ENCODE results near the gene ZNF253. TPM values are rescaled to one million over a fixed set of nuclear protein-coding genes. Genes with fewer than 3 reads are reported as not detected.

The ZNF253 gene
- total and polyA plus RNA-seq, 9 of the 15 experiments (the other 6 are each of a cell fraction or from before 2014, with no cell fraction given) = 4.0 to 14.4 (median 7.5) TPM

GRCh38 chr19:19900729-19901444, 35.2 kb downstream of the ZNF253 start, which contains the start of gene ZNF93 (continued):
- TF ChIP-seq REST (IDR thresholded peaks at IDR 0.05; ENCODE audit: borderline replicate concordance) (peak; percentile 48), REST (CRISPR knock-in tag; IDR thresholded peaks at IDR 0.05; ENCODE audit: low read depth) (no peak), ZNF609 (CRISPR knock-in tag; IDR thresholded peaks at IDR 0.05; ENCODE audit: borderline replicate concordance) (no peak), SMAD4 (CRISPR knock-in tag; conservative IDR thresholded peaks at IDR 0.05) (0 out of 2 replicates have a peak, but pooled peaks have one; percentile 8), KLF16 (IDR thresholded peaks at IDR 0.05) (no peak), XRCC3 (IDR thresholded peaks at IDR 0.05) (no peak), ZFP91 (CRISPR knock-in tag; IDR thresholded peaks at IDR 0.05) (no peak), RBM15 (IDR thresholded peaks at IDR 0.05; ENCODE audit: insufficient read depth, low read length) (no peak), ZNF696 (CRISPR knock-in tag; conservative IDR thresholded peaks at IDR 0.05) (no peak), ZNF707 (CRISPR knock-in tag; conservative IDR thresholded peaks at IDR 0.05) (no peak), ZNF644 (tag; IDR thresholded peaks at IDR 0.05; ENCODE audit: low read depth) (no peak), ZNF24 (IDR thresholded peaks at IDR 0.05) (0 out of 2 replicates have a peak, but pooled peaks have one; percentile 18), FOXM1 (IDR thresholded peaks at IDR 0.05; ENCODE audit: low read depth) (no peak), FOXM1 (CRISPR knock-in tag; IDR thresholded peaks at IDR 0.05; ENCODE audit: low read depth) (no peak)

Measured in K562 (cell line).